T-helper 17 cell (primary cell): ENCODE results near the gene POLE. TPM values are rescaled to one million over a fixed set of nuclear protein-coding genes. Genes with fewer than 3 reads are reported as not detected.

Experiments used
- ATAC-seq: fragments of 150-1000 bp; cut with Tn5 transposase; 2 replicates; pipeline ENCODE4 v1.10.0; 2021; ENCODE audit warnings: mild to moderate bottlenecking, moderate library complexity
- DNase-seq, 3 donors: peaks; one replicate each; pipeline versions ENCODE4 v3.0.0 to v3.0.0-alpha.2; 2020 to 2021
- H3K9me3 ChIP-seq: one replicate; pipeline ENCODE4 v1.7.0; 2013; ENCODE audit warnings: low read length, mild to moderate bottlenecking; ENCODE audit not compliant: control insufficient read depth, poor library complexity, severe bottlenecking
- H3K27ac Mint-ChIP-seq: one replicate; pipeline ENCODE4 v1.8.0; 2022; ENCODE audit warnings: mild to moderate bottlenecking, moderate library complexity, mixed read lengths
- H3K27me3 Mint-ChIP-seq: one replicate; pipeline ENCODE4 v1.8.0; 2022; ENCODE audit warnings: mixed read lengths
- H3K36me3 Mint-ChIP-seq: one replicate; pipeline ENCODE4 v1.8.0; 2022; ENCODE audit warnings: low read depth, mixed read lengths
- H3K4me1 Mint-ChIP-seq: one replicate; pipeline ENCODE4 v1.8.0; 2022; ENCODE audit warnings: mild to moderate bottlenecking, mixed read lengths
- H3K4me3 Mint-ChIP-seq: one replicate; pipeline ENCODE4 v1.8.0; 2022; ENCODE audit warnings: mild to moderate bottlenecking, moderate library complexity, mixed read lengths
- total RNA-seq, 4 donors: library from RNA in 2 of 4; stranded (reverse) in 2 of 4; gene quantifications; one replicate each; pipeline ENCODE4 v1.2.3 and lab custom pipeline; 2022 to 2026

Gene POLE
- total RNA-seq, 2 donors from 2014 or later, result 50.4 to 54.7 TPM

DNA sequence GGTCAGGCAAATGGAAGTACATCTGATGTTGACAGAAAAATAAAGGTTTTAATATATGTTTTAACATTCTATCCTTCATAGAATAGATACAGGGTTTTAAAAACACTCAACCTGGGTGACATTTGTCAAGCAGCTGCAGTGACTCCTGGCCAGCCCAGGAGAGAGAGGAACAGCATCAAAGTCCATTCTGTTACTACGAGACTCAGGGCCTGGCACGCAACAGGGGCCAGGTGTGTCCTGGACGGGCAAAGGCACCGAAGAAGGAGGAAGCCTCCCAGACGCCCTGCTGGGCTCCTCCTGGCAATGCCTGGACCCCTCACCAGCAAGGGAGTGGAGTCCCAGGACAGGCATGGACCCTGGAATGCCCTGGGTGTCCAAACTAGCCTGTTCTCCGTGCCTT, 98.8 kb downstream of the POLE start:
- ATAC-seq (no peak), DNase-seq (no peak)
- Mint-ChIP-seq H3K4me3 (no peak overlapping the region), H3K36me3 (peaks cover 4% of the 10 kb centered on the region), H3K27me3 (peaks cover 8% of the 10 kb centered on the region), H3K27ac (no peak overlapping the region), H3K4me1 (peaks cover 2% of the 10 kb centered on the region)
- H3K9me3 ChIP-seq, result no peaks in the 10 kb centered on the region

- peaks cover 5% of the 10 kb centered on the region for H3K27me3 Mint-ChIP-seq
Measured at GRCh38 chr12:132587781-132588180, 99.4 kb downstream of the POLE start.

DNA sequence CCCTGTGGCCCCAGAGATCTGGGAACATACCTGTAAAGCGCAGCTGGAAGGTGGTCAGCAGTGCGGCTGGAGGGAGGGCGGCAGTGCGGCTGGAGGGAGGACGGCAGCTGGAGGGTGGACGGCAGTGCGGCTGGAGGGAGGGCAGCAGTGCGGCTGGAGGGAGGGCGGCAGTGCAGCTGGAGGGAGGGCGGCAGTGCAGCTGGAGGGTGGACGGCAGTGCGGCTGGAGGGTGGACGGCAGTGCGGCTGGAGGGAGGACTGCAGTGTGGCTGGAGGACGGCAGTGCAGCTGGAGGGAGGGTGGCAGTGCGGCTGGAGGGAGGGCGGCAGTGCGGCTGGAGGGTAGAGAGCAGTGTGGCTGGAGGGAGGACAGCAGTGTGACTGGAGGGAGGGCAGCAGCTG, 100.2 kb downstream of the POLE start:
- Mint-ChIP-seq H3K4me3 (no peak overlapping the region), H3K4me1 (peaks cover 2% of the 10 kb centered on the region), H3K36me3 (peaks cover 4% of the 10 kb centered on the region), H3K27me3 (no peaks in the 10 kb centered on the region), H3K27ac (no peak overlapping the region)
- H3K9me3 ChIP-seq, result no peaks in the 10 kb centered on the region
- no peak for DNase-seq
- no peak for ATAC-seq

More at GRCh38 chr12:132587781-132588180, 99.4 kb downstream of the POLE start:
- no peaks in the 10 kb centered on the region for H3K9me3 ChIP-seq
- DNase-seq, result no peak
- ATAC-seq, result no peak
- H3K4me3 Mint-ChIP-seq, result no peak overlapping the region
- H3K36me3 Mint-ChIP-seq, result peaks cover 4% of the 10 kb centered on the region
- no peak overlapping the region for H3K27ac Mint-ChIP-seq
- peaks cover 2% of the 10 kb centered on the region for H3K4me1 Mint-ChIP-seq

- DNase-seq, result no peak
- no peaks in the 10 kb centered on the region for H3K27me3 Mint-ChIP-seq
- H3K4me1 Mint-ChIP-seq, result peaks cover 2% of the 10 kb centered on the region
- H3K27ac Mint-ChIP-seq, result no peak overlapping the region
- no peak overlapping the region for H3K4me3 Mint-ChIP-seq
- peaks cover 4% of the 10 kb centered on the region for H3K36me3 Mint-ChIP-seq
- no peak for ATAC-seq
- H3K9me3 ChIP-seq, result no peaks in the 10 kb centered on the region
Measured at GRCh38 chr12:132585177-132585576, 102.0 kb downstream of the POLE start.

- H3K27ac Mint-ChIP-seq, result no peak overlapping the region
- ATAC-seq (no peak), DNase-seq (no peak)
- H3K9me3 ChIP-seq, result no peaks in the 10 kb centered on the region
- peaks cover 2% of the 10 kb centered on the region for H3K4me1 Mint-ChIP-seq
- H3K4me3 Mint-ChIP-seq, result no peak overlapping the region
- H3K27me3 Mint-ChIP-seq, result no peaks in the 10 kb centered on the region
- peaks cover 4% of the 10 kb centered on the region for H3K36me3 Mint-ChIP-seq
Measured at GRCh38 chr12:132584429-132584828, 102.7 kb downstream of the POLE start.

- DNase-seq, result no peak
- no peak overlapping the region for H3K27ac Mint-ChIP-seq
- no peaks in the 10 kb centered on the region for H3K27me3 Mint-ChIP-seq
- H3K36me3 Mint-ChIP-seq, result peaks cover 4% of the 10 kb centered on the region
- no peak for ATAC-seq
- peaks cover 5% of the 10 kb centered on the region for H3K4me1 Mint-ChIP-seq
- H3K4me3 Mint-ChIP-seq, result no peak overlapping the region
- no peaks in the 10 kb centered on the region for H3K9me3 ChIP-seq
Measured at GRCh38 chr12:132583736-132584135, 103.4 kb downstream of the POLE start.

GRCh38 chr12:132583411-132583710, 103.8 kb downstream of the POLE start:
- H3K36me3 Mint-ChIP-seq, result peaks cover 4% of the 10 kb centered on the region
- DNase-seq (no peak), ATAC-seq (no peak)
- H3K9me3 ChIP-seq, result no peaks in the 10 kb centered on the region
- H3K4me1 Mint-ChIP-seq, result peaks cover 5% of the 10 kb centered on the region
- H3K27ac Mint-ChIP-seq, result no peak overlapping the region
- H3K4me3 Mint-ChIP-seq, result no peak overlapping the region
- no peaks in the 10 kb centered on the region for H3K27me3 Mint-ChIP-seq

GRCh38 chr12:132582582-132583410, 104.3 kb downstream of the POLE start:
- no peak for ATAC-seq
- no peak for DNase-seq
- no peaks in the 10 kb centered on the region for H3K27me3 Mint-ChIP-seq
- H3K4me3 Mint-ChIP-seq, result no peak overlapping the region
- H3K36me3 Mint-ChIP-seq, result peaks cover 4% of the 10 kb centered on the region
- no peak overlapping the region for H3K27ac Mint-ChIP-seq
- H3K9me3 ChIP-seq, result no peaks in the 10 kb centered on the region
- H3K4me1 Mint-ChIP-seq, result peaks cover 5% of the 10 kb centered on the region

GRCh38 chr12:132582058-132582420, 105.1 kb downstream of the POLE start:
- peaks cover 4% of the 10 kb centered on the region for H3K36me3 Mint-ChIP-seq
- H3K9me3 ChIP-seq, result no peaks in the 10 kb centered on the region
- peaks cover 5% of the 10 kb centered on the region for H3K4me1 Mint-ChIP-seq
- no peak for ATAC-seq
- no peak for DNase-seq
- H3K27ac Mint-ChIP-seq, result no peak overlapping the region
- H3K4me3 Mint-ChIP-seq, result no peak overlapping the region
- no peaks in the 10 kb centered on the region for H3K27me3 Mint-ChIP-seq

DNA sequence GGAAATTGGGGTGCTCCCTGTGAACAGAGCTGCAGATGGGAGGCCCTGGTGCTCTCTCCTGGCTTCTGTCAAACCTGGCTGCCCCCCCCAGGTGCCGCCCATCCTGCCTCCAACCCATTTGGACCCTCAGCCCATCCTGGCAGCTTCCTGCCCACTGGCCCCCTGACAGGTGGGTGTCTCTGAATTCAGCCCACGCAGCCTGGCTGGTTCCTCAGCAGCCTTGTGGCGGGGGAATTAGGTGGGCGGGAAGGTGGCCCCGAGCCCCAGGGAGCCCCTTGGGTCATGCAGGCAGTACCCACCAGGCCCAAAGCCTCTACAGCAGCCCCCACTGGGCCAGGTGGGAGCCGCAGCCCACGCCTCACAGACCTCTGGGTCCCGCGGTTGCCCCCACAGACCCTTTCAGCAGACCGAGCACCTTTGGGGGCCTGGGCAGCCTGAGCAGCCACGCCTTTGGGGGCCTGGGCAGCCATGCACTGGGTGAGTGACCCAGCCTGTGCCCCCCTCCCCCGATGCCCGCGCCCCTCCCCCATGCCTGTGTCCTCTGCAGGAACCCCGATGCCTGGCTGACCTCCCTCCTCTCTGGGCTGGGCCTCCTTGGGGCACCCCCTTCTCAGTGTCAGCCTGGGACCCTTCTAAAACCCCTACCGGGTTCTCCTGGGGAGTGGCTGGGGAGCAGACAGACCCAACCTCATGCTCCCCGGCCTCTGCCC, 105.6 kb downstream of the POLE start:
- H3K27ac Mint-ChIP-seq, result no peak overlapping the region
- DNase-seq (no peak), ATAC-seq (no peak)
- H3K4me1 Mint-ChIP-seq, result peaks cover 5% of the 10 kb centered on the region
- peaks cover 4% of the 10 kb centered on the region for H3K36me3 Mint-ChIP-seq
- H3K4me3 Mint-ChIP-seq, result no peak overlapping the region
- H3K27me3 Mint-ChIP-seq, result no peaks in the 10 kb centered on the region
- no peaks in the 10 kb centered on the region for H3K9me3 ChIP-seq

- no peak overlapping the region for H3K4me3 Mint-ChIP-seq
- DNase-seq, result no peak
- H3K4me1 Mint-ChIP-seq, result peaks cover 5% of the 10 kb centered on the region
- ATAC-seq, result no peak
- peaks cover 4% of the 10 kb centered on the region for H3K36me3 Mint-ChIP-seq
- no peaks in the 10 kb centered on the region for H3K9me3 ChIP-seq
- H3K27me3 Mint-ChIP-seq, result no peaks in the 10 kb centered on the region
- H3K27ac Mint-ChIP-seq, result no peak overlapping the region
Measured at GRCh38 chr12:132580701-132581292, 106.3 kb downstream of the POLE start.

- peaks cover 4% of the 10 kb centered on the region for H3K36me3 Mint-ChIP-seq
- H3K4me3 Mint-ChIP-seq, result no peak overlapping the region
- H3K27me3 Mint-ChIP-seq, result no peaks in the 10 kb centered on the region
- no peak overlapping the region for H3K27ac Mint-ChIP-seq
- DNase-seq (no peak), ATAC-seq (no peak)
- no peaks in the 10 kb centered on the region for H3K9me3 ChIP-seq
- peaks cover 5% of the 10 kb centered on the region for H3K4me1 Mint-ChIP-seq
Measured at GRCh38 chr12:132579744-132580143, 107.4 kb downstream of the POLE start.

- no peaks in the 10 kb centered on the region for H3K9me3 ChIP-seq
- Mint-ChIP-seq H3K27me3 (no peaks in the 10 kb centered on the region), H3K36me3 (peaks cover 2% of the 10 kb centered on the region), H3K27ac (no peak overlapping the region), H3K4me3 (no peak overlapping the region), H3K4me1 (peaks cover 4% of the 10 kb centered on the region)
- ATAC-seq (no peak), DNase-seq (no peak)
Measured at GRCh38 chr12:132578826-132579225, 108.3 kb downstream of the POLE start.
